K562 (cell line): ENCODE results near the gene ZNF385C. TPM values are rescaled to one million over a fixed set of nuclear protein-coding genes. Genes with fewer than 3 reads are reported as not detected.

Experiments
- ARNT ChIP-seq, 2 experiments: fragments of 450-650 bp; IDR thresholded peaks; 2 replicates each; pipeline ENCODE4 v1.6.1; 2016; ENCODE audit warnings: mild to moderate bottlenecking in 1 of 2
- CREM ChIP-seq: IDR thresholded peaks from 2 replicates; pipeline ENCODE4 v1.6.1; 2014; ENCODE audit warnings: antibody characterized with exemption, low read depth
- EGR1 ChIP-seq: fragments of 450-650 bp; conservative IDR thresholded peaks from 2 replicates; pipeline ENCODE4 v1.6.1; 2017; ENCODE audit warnings: mild to moderate bottlenecking
- FOXJ2 ChIP-seq: fragments of 200-800 bp; sonication (Bioruptor generic); IDR thresholded peaks from 2 replicates; pipeline ENCODE4 v1.6.1; 2016; ENCODE audit warnings: missing genetic modification characterization, missing compliant biosample characterization
- MAZ ChIP-seq, 2 experiments: fragments of 450-650 bp in 1 of 2; sonication (generic) in 1 of 2; formaldehyde crosslinking; IDR thresholded peaks in 1 of 2; conservative IDR thresholded peaks in 1 of 2; 2 replicates each; pipeline versions ENCODE4 v1.4.0 to v1.5.0; 2020; ENCODE audit warnings: mild to moderate bottlenecking in 1 of 2, missing genetic modification reagents in 1 of 2
- MBD1 ChIP-seq: fragments of 250-450 bp; sonication (Bioruptor Pico); IDR thresholded peaks from 2 replicates; pipeline ENCODE4 v1.8.0; 2022; ENCODE audit warnings: inconsistent platforms
- MXD1 ChIP-seq: fragments of 250-450 bp; sonication (Bioruptor Pico); IDR thresholded peaks from 2 replicates; pipeline ENCODE4 v1.8.0; 2021; ENCODE audit warnings: borderline replicate concordance, mild to moderate bottlenecking, moderate library complexity; ENCODE audit not compliant: poor library complexity, severe bottlenecking
- NRF1 ChIP-seq, 2 experiments: fragments of 450-650 bp; IDR thresholded peaks in 1 of 2; conservative IDR thresholded peaks in 1 of 2; 2 replicates each; pipeline ENCODE4 v1.6.1; 2014; ENCODE audit warnings: mild to moderate bottlenecking in 2 of 2
- PHF20 ChIP-seq: fragments of 450-650 bp; IDR thresholded peaks from 2 replicates; pipeline ENCODE4 v1.6.1; 2018; ENCODE audit not compliant: partially characterized antibody
- PKNOX1 ChIP-seq: fragments of 450-650 bp; IDR thresholded peaks from 2 replicates; pipeline ENCODE4 v1.6.1; 2016
- POLR2G ChIP-seq: fragments of 200-400 bp; formaldehyde crosslinking; IDR thresholded peaks from 2 replicates; pipeline ENCODE4 v1.6.1; 2017; ENCODE audit warnings: low read depth, mild to moderate bottlenecking, antibody characterized with exemption, low read length, moderate library complexity
- PPARD ChIP-seq: fragments of 250-450 bp; sonication (Bioruptor Pico); IDR thresholded peaks from 2 replicates; pipeline ENCODE4 v1.8.0; 2022; ENCODE audit warnings: inconsistent platforms, mild to moderate bottlenecking, moderate library complexity
- PURB ChIP-seq: sonication (generic); formaldehyde crosslinking; IDR thresholded peaks from 2 replicates; pipeline ENCODE4 v1.9.0; 2021; ENCODE audit warnings: low read depth, mild to moderate bottlenecking, missing genetic modification reagents
- TOE1 ChIP-seq, 2 experiments: fragments of 450-650 bp in 1 of 2; sonication (generic) in 1 of 2; formaldehyde crosslinking in 1 of 2; IDR thresholded peaks; 2 replicates each; pipeline versions ENCODE4 v1.7.1 to v1.8.0; 2016 to 2022; ENCODE audit warnings: borderline replicate concordance in 2 of 2, mild to moderate bottlenecking in 2 of 2, antibody characterized with exemption in 1 of 2, inconsistent platforms in 1 of 2, low read depth in 1 of 2, missing genetic modification reagents in 1 of 2, moderate library complexity in 1 of 2
- TSC22D4 ChIP-seq: fragments of 450-650 bp; IDR thresholded peaks from 2 replicates; pipeline ENCODE4 v1.6.1; 2016; ENCODE audit warnings: missing genetic modification characterization, missing biosample characterization, control low read depth
- U2AF2 ChIP-seq: fragments of 200-400 bp; formaldehyde crosslinking; optimal IDR thresholded peaks from 2 replicates; pipeline ENCODE3; 2017; ENCODE audit warnings: low read depth, mild to moderate bottlenecking, low read length
- ZBED1 ChIP-seq: IDR thresholded peaks from 2 replicates; pipeline ENCODE4 v1.6.1; 2014
- ZKSCAN1 ChIP-seq: fragments of 150-350 bp; IDR thresholded peaks from 2 replicates; pipeline ENCODE4 v1.6.1; 2016; ENCODE audit warnings: low read depth, low read length
- ZNF740 ChIP-seq, 3 experiments: fragments of 200-800 bp in 1 of 3; sonication (Bioruptor generic) in 1 of 3; sonication (generic) in 1 of 3; formaldehyde crosslinking in 1 of 3; IDR thresholded peaks; 2 replicates each; pipeline versions ENCODE4 v1.6.1 to v1.8.0; 2016 to 2022; ENCODE audit warnings: mild to moderate bottlenecking in 2 of 3, missing compliant biosample characterization in 2 of 3, missing genetic modification characterization in 2 of 3, missing genetic modification reagents in 1 of 3
- polyA plus RNA-seq, 8 experiments: library from polyadenylated mRNA; depleted of rRNA in 4 of 8; stranded (reverse) in 5 of 8; unstranded in 3 of 8; fragments of >200 nt; fragmentation: Nextera tagmentation in 2 of 8; fragmentation: Illumina TruSeq in 1 of 8; extraction: Ambion mirVana in 2 of 8; extraction: Trizol in 1 of 8; gene quantifications; 2 replicates each; pipeline versions ENCODE4 v1.2.1 to v1.2.3, GENCODE V29; 2011 to 2014; ENCODE audit warnings: inconsistent platforms in 1 of 8, missing spikeins in 1 of 8
- total RNA-seq, 7 experiments: library from RNA; depleted of rRNA in 6 of 7; stranded (reverse); fragments of >200 nt in 6 of 7; fragmentation: Illumina TruSeq in 2 of 7; extraction: Trizol in 2 of 7; gene quantifications; 2 replicates each; pipeline versions ENCODE4 v1.2.1 to v1.2.3, GENCODE V29; 2011 to 2021; ENCODE audit warnings: low replicate concordance in 1 of 7
- TF ChIP-seq, protein P1 (sequence below), 2 experiments: fragments of 450-650 bp; conservative IDR thresholded peaks; 2 replicates each; pipeline ENCODE4 v1.6.1; 2017; ENCODE audit warnings: mild to moderate bottlenecking in 2 of 2, moderate library complexity in 2 of 2

Gene ZNF385C
- total and polyA plus RNA-seq, 9 of the 15 experiments (the other 6 are each of a cell fraction or from before 2014, with no cell fraction given) = 0.03 to 0.35 (median 0.18) TPM; not detected in 1

GRCh38 chr17:42120770-42121769 lies 22.8 kb upstream of the ZNF385C start, which contains the start of gene KAT2A (continued):
- TF ChIP-seq ZKSCAN1 (no peak; the same call in 1 of the 2 replicates), U2AF2 (no peak), PURB (CRISPR knock-in tag) (no peak), CREM (peak; percentile 71), POLR2G (peak; percentile 80), ZBED1 (no peak), FOXJ2 (no peak), PHF20 (peak; percentile 37), MBD1 (no peak), PPARD (CRISPR knock-in tag) (no peak), EGR1 (peak; percentile 67), TOE1 (IDR thresholded peaks at IDR 0.05; ENCODE audit: borderline replicate concordance) (no peak), TOE1 (CRISPR knock-in tag; IDR thresholded peaks at IDR 0.05; ENCODE audit: borderline replicate concordance, low read depth) (no peak), ARNT (IDR thresholded peaks at IDR 0.05) (no peak), TSC22D4 (no peak), MAZ (CRISPR knock-in tag; conservative IDR thresholded peaks at IDR 0.05 in 1 of 2, IDR thresholded peaks at IDR 0.05 in 1 of 2) (peak; percentile 22 to 41; a peak in 1 of 4 replicates), PKNOX1 (peak; percentile 67), NRF1 (conservative IDR thresholded peaks at IDR 0.05 in 1 of 2, IDR thresholded peaks at IDR 0.05 in 1 of 2) (peak; percentile 94 to 95), MXD1 (CRISPR knock-in tag) (peak; percentile 74), ZNF740 (CRISPR knock-in tag; IDR thresholded peaks at IDR 0.05) (no peak), ZNF740 (tag; IDR thresholded peaks at IDR 0.05) (peak in 1 of 2 experiments; percentile 84; a peak in 2 of 4 replicates)
- TF ChIP-seq, protein P1, sequence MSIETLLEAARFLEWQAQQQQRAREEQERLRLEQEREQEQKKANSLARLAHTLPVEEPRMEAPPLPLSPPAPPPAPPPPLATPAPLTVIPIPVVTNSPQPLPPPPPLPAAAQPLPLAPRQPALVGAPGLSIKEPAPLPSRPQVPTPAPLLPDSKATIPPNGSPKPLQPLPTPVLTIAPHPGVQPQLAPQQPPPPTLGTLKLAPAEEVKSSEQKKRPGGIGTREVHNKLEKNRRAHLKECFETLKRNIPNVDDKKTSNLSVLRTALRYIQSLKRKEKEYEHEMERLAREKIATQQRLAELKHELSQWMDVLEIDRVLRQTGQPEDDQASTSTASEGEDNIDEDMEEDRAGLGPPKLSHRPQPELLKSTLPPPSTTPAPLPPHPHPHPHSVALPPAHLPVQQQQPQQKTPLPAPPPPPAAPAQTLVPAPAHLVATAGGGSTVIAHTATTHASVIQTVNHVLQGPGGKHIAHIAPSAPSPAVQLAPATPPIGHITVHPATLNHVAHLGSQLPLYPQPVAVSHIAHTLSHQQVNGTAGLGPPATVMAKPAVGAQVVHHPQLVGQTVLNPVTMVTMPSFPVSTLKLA (conservative IDR thresholded peaks at IDR 0.05) = peak; percentile 71 to 82; a peak in 3 of 4 replicates
